Measurements from ENCODE around the gene RAB27B.

The RAB27B gene

GRCh38 chr18:54916507-54916906 lies 88.2 kb downstream of the RAB27B start:
- TF ChIP-seq CTCF (IDR thresholded peaks at IDR 0.05): no peak

- no peak for TF ChIP-seq CTCF (IDR thresholded peaks at IDR 0.05)
These were observed 89.8 kb downstream of the RAB27B start for GRCh38 chr18:54918060-54918459.

- no peak for TF ChIP-seq CTCF (IDR thresholded peaks at IDR 0.05)
These were observed 91.1 kb downstream of the RAB27B start for GRCh38 chr18:54919412-54919811.

GRCh38 chr18:54923339-54923956 lies 95.2 kb downstream of the RAB27B start:
- no peak for TF ChIP-seq CTCF (IDR thresholded peaks at IDR 0.05)

- TF ChIP-seq CTCF (IDR thresholded peaks at IDR 0.05): no peak
These were observed 96.7 kb downstream of the RAB27B start for GRCh38 chr18:54924948-54925347.

GRCh38 chr18:54926593-54927325 lies 98.5 kb downstream of the RAB27B start:
- no peak for TF ChIP-seq CTCF (IDR thresholded peaks at IDR 0.05)

GRCh38 chr18:54928236-54928635 lies 100.0 kb downstream of the RAB27B start:
- no peak for TF ChIP-seq CTCF (IDR thresholded peaks at IDR 0.05)

All from LNCAP (cell line).